ENCODE measurements around the gene ZNF219.

ZNF219 gene

DNA sequence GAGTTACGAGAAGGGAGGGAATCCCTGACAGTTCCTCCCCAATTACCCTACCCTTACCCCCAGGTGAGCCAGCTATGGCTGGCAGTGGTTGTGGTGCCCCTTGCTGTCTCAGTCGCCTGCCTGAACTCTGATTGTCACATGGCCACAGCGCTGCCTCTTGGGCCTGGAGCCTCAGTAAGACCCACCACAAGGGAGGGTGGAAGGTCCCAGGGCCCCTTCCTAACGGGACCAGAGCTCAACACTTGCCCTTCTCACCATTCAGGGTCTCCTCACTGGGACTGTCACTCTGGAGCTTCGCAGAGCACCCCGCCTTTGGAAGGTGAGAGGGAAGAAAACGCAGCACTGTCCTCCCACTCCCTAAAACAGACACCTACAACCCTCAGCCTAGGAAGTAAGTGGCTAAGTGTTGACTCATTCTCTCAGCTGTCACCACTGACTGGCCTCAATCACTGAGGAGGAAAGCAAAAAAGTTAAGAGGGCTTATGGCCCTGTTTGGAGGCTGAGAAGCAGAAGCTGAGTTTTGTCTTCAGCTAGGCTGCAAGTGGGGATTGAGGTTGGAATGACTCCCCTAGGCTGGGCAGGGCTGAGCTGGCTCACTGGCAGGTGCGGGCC lies 3.5 kb upstream of the ZNF219 start:
- DNase-seq: no peak

DNA sequence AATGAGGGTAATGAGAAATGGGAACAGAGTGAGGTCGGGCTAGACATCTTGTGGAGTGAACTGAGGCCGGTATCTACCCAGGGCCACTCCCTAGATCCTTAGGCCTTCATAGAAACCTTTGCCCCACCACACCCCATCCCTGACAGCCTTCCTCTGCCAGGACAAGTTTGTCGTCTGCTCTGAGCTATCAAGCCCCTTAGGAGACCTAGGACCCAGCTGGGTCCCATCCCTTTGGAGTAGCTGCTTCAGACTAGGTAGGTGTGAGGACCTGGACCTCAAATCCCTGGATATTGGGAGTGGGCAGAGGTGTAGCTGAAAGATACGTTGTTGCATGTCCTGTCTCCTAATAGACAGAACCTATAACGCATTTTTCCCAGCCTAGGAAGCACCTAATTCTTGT lies 2.5 kb upstream of the ZNF219 start, which contains the start of gene TMEM253:
TSS of gene TMEM253 (plus strand) at position 136 of the 400 bp plus-strand sequence. CDS start 278 bp downstream, outside the sequence.
- DNase-seq: no peak

DNA sequence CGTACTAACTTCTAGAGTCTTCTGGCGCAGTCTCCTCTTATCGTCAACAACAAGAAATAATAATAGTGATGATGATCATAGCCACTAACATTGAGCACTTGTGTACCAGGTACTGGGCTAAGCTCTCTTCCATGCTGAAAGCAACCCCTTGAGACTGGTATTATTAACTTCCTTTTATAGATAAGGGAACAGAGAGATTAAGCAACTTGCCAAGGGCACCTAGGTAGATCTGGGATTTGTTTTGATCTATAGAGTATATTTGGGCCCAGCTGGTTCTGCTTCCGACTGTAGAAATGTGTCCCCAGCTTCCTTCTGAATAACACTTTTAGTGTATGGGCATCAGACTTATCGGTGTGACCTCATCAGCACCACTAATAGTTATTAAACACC lies 1.1 kb upstream of the ZNF219 start:
- no peak for DNase-seq

DNA sequence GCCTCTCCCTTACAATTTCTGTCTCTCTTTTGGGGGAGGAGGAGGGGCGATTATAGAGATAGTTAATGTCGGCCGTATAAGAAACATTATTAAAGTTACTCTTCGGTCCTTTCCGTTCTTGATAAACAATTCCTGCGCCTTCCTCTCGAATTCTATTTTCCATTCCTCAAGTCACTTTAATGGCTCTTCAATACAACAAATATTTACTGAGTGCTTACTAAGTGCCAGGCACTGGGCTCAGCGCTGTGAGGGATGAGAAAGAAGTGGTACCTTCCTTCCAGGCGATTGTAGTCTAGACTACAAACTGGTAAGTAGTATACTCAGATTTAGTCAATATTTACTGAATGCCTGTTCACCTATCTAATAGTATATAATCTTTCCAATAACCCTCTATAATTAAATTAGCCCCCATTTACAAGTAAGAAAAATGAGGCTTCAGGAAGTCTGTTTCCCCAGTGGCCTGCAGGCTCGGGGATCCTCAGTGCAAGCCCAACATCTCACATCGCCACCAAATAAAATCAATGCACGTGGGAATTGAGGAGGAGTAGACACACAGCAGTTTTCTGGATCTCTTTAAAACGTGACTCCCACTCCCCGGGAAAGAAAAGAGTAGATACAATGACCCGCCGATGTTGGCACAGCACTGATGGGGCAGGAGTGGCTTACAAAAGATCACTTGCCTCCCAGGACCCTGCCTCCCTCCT lies 589 bp upstream of the ZNF219 start:
- no peak for DNase-seq

DNA sequence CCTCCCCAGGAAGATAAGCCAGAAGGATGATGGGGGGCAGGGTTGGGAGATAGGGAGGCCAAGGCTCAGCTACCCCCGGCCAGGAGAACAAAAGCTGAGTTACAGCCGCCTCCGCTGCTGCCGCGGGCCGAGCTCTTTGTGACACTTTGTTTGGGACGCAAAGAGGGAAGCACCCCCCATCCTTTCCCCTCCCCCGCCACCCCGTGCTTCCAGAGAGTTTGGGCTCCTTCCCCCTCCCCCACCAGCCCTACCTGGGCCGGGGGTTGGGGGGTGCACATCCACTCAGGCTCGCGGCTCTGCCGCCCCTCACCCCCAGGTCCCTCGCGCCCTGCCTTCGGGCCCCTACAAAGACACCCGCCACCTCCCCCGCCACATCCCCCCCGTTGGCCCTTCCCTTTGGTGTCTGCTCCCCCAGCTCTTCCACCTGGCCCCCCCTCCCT lies 799 bp downstream of the ZNF219 start:
- DNase-seq: peak in 1 of 2 donors; percentile 27

DNA sequence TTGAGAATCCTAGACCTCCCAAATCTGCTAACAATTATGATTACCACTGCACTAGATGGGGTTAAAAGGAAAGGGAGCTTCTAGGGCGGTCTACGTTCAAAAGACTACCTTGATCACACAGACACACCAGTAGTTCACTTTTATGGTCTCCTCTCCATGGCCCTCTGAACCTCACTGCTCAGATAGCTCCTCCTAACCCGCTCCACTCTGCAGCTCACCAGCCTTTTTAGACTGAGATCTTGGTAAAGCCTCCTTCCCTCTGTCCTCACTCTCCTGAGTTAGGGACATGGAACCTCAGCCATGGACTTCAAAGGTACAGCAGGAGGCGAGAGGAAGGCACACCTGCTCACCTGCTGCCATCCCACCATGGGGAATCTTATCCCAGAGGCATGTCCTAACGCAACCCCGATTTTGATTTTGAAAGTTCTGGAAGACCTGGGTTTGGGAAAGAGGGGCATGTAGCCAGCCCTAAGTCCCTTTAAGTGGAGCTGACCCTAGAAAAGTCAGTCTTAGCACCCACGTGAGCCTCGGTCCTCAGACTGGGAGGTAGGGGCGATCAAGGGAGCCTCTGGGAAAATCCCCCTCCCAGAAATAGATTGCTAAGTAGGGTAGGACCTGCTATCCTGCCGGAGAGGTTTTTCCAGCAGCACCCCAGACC lies 1.3 kb downstream of the ZNF219 start:
- no peak for DNase-seq

DNA sequence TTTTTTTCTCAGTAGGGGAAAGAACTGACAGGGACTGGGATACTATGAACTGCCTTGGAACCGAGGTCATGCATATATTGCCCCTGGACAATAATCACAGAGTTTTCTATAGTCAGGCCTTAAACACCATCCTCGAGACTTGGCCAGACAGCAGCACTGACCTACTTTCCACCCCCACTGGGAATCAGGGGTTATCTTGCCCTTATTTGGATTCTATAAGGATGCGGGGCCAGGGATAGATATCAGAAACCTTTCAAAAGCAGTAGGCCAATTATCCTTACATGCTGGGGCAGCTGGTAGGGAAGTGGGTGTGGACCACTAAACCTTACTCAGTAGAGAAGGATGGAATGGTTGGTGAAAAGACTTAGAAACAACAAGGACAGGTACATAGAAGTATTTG lies 2.0 kb downstream of the ZNF219 start:
- DNase-seq: no peak

DNA sequence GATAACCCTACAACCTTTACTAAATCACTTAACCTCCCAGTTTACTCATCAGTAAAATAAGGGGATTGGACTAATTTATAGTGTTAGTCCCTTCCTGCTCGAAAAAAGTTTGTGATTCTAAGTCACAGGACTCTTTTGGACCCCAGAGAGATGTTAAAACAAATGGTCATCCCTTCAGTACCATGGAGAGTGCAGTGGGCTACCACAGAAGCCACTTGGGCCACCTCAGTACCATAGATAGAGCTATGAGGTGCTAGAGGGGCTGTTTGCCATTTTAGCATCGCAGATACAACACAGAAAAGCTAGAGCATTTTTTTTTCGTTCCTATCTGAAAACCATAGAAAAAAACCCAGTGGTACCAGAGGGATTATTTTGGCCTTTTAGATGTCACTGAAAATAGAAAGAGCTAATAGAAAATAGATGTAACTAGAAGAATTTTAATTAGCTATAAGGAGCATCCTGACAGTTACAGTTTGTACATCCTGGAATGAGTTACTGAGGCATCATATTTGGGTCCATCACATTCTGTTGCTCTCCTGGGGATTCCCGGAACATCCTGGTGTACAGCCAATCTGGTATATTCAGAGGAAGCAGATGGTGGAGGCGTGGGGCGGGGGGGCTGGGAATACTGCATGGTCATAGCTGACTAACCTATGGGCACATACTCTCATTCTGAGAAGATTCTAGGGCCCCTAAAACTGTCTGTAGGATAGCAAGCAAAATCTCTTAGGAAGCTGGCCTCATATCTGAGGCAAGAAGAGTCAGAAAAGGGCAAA lies 2.8 kb downstream of the ZNF219 start:
- DNase-seq: no peak

DNA sequence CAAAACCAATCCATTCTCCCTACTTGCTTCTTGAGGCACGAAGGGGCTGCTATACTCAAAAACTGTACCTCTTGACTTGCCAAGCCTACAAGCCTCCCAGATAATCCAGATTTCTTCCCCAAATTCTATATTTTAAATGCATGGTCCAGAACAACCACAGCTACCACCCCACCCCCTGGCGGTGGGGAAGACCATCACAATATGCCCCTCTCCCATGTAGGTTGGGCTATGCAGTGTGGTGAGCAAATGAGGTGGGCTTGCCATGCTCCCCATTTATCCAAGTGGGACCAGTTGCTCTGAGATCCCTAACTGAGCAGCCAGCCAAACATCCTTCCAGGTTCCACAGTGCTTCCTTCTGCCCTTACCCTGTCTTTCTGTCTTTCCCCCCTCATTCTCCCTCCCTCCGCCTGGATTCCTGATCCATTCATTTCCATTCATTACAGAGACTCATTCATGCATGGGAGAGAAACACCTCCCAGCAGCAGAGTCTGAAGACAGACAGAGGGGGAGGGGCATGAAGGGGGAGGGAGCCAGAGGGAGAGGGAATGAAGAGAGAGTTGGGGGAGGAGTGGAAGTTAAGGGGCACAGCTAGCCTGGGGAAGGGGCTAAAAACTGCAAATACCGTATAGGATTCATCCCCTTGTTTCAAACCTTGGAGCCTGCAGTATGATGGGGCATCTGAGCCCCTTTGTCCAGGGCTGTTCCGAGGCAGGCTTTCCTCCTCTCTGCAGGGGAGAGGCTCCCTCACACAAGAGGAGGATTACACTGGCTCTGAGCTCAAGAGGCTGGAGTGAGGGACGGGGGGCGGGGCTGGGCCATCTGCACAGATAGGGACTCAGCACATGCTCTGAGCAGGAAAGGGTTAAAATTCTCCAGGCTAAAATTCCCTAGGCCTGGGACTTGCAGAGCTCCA lies 4.4 kb downstream of the ZNF219 start:
- DNase-seq: no peak

DNA sequence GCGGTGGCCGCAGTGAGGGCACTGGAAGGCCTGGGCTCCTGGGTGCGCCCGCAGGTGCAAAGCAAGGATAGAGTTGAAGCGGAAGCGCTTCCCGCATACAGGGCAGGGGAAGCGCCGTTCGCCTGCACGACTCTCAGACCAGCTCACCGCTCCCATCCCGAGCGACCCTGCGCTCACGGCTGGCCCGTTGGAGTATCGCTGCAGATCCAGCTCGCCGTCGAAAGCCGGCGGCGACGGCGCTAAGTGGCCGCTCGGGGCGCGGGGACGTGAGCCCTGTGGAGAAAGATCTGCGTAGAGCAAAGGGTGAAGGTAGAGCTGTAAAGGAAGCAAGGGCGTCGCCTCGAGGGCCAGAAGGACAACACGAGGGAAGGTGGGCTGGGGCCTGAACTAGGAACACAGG lies 5.4 kb downstream of the ZNF219 start:
- no peak for DNase-seq

DNA sequence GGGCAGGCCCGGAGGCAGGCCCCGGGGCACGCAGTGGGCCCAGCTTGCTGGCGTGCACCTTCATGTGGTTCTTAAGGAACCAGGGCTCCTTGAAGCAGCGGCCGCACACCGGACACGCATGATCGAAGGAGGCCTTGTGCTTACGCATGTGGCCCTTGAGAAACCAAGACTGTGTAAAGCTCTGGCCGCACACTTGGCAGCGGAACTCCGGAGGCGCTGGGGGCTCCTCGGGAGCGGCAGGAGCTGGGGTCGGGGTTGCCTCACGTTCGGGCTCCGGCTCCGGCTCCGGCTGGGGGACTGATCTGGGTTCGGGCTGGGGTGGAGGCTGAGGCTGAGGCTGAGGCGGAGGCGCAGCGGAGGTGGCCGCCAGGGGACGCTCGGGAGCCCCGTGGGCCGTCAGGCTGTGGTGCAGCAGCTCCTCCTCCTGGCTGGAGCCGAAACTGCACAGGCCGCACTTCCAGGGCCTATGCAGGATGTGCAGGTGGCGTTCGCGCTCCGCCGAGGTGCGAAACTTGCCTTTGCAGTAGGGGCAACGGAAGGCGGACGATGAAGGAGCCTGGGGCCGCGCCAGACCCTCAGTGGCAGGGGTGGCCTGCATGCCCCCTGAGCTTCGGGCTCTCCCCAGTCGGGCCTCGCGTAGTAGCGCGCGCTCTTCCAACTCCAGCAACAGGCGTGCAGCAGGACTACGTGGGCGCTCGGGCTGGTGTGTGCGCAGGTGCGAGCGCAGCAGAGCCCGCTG lies 6.0 kb downstream of the ZNF219 start:
- DNase-seq: peak; percentile 88 to 91

DNA sequence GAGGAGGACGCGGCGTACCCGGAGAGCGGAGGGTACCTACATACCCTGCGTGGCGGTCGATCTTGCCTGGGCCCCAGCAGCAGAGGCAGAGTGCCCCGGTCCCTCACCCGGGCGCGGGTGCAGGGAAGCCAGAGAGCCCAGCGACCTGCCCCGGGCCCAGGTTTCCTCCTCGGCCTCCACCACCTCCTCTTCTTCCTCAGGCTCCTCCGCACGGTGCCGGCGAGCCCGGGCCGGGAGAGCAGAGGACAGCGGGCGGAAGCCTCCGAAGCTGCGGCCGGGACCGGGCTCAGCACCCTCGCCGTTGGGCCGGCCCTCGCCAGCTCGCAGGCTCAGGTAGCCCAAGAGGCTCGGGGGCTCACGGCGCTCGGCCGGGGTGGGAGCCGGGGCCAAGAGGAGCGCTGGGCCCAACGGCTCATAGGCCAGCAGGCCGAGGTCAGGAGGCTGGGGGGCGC lies 6.6 kb downstream of the ZNF219 start:
- DNase-seq: no peak

DNA sequence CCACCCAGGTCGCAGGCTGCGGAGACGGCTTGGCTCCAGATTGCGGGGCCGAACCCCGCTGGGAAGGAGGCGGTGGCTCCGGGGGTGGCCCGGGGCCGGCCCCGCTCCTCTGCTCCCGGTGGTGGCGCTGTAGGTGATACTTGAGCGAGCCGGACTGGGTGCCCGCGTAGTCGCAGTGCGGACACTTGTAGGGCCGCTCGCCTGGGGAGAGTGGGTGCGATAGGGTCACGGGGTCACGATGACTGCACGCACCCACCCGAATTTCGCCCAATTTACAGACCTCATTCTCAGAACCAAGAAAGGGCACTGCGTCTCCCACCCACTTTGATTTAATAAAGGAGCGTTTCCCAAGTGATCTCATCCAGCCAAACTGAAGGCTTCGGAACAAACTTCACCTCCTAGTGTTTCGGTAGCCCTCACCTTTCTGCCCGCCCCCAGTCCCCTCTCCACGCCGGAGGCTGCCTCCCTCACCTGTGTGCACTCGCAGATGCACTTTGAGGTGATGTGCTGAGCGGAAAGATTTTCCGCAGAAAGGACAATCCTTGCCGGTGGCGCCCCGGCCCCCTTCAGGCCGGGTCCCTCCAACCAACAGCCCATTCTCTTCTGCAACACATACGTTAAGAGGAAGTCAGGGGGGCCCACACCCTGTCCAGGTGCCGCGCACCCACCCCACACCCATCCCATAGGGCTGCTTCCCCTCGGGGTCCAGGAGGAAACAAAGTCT lies 7.4 kb downstream of the ZNF219 start:
- no peak for DNase-seq

DNA sequence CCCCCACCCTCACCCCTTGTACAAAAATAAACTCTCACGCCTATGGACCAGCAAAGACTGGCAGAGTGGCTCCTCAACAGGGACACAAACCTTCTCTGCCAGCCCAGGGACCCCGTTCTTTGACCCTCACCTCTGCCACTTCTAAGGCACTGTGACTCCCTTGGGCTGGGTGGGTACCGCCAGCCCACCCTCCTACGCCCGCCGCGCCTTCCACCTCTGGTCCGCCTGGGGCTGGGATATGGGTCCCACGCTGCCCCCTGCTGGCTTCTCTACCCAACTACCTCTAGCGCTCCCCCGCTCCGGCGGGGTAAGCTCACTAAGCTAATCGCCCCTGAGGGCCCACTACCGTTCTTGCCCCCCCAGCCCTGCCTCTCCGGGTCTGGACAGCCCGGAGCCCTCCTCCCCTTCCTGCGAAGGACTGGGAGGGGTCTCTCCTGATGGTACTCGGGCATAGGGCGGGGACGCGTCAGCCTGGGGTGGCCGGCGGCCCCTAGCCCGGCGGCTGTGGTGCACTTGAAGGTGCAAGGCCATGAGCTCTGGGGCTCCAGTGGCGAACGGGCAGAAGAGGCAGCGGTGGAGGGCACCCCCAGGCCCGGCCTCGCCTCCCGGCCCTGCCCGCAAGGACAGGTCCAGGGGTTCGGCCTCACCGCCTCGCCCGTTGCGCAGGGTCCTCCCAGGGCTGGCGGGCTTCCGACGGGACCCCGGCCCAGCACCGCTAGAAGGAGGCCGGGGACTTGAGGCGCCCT lies 8.1 kb downstream of the ZNF219 start:
- DNase-seq: peak in 1 of 2 donors; percentile 42

DNA sequence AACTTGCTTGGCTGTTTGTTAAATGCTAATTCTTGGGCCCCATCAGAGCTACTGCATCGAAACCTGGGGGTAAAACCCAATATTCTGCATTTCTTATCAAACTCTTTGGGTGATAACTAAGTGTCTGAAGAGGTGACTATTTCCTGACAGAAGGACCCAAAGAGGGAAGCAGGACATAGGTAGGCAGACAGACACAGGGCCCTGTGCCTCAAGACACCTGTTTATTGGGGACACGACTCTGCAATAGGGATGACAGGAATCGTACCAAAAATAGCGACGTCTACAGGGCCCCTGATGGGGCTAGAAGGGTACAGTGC lies 8.6 kb downstream of the ZNF219 start:
- no peak for DNase-seq

DNA sequence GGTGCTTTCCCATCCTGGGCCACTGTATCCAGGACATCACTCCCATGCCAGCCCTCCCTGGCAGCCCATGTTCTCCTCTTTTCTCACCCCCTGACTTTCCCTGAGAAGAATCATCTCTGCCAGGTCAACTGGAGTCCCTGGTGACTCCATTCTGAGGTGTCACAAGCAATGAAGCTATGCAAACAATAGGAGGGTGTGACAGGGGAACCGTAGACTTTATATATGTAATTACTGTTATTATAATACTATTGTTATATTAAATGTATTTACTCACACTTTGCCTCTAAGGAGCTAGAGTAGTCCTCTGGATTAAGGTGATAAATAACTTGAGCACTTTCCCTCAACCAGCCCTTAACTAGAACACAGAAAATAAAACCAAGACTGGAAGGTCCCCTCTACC lies 9.2 kb downstream of the ZNF219 start:
- no peak for DNase-seq

DNA sequence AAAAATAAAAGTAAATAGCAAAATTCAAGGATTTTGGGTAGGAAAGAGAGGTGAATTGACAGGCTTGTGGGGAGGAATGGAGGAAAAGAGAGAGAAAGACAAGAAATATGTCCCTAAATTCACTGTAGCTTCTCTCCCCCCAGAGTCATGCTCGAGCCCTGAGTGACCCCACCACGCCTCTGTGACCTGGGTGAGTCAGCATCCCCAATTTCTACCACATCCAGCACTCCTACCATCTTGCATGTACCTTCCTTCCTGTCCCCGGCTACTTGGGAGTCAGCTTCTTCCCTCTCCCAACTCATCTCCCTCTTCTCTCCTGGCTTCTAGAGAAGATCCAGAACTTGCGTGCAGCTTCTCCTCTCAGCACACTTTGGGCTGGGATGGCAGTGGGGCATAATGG lies 9.8 kb downstream of the ZNF219 start:
- DNase-seq: no peak

DNA sequence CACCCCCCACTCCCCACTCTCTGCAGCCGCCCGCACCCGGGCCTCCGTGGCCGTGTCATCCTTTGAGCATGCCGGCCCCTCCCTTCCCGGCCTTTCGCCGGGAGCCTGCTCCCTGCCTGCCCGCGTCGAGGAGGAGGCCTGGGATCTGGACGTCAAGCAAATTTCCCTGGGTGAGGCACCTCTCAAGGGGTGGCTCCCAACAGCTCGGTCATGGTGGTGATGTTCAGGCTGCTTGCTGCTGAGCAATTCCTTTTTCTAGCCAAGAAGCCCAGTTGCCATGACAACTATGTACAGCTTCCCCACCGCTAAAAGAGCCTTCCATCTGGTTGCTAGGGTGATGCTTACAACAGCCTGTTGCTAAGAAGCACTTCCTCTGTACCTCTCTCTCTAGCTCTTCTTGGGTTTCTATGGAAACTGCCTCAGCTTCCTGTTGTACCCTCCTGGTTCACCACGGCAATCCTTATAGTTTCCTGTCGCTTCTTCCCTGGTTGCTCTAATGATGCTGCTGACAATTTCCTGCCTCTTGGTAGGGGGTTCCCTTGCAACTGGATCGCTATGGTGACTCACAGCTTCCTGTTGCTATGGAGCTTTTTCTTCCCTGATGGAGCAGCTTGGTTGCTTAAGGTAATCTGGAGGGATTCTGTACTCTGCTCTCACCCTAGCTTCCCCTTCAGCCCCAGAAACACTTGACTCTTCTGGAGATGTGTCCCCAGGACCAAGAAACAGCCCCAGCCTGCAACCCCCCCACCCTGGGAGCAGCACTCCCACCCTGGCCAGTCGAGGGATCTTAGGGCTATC lies 11.0 kb downstream of the ZNF219 start:
- DNase-seq: peak; percentile 95 to 97

DNA sequence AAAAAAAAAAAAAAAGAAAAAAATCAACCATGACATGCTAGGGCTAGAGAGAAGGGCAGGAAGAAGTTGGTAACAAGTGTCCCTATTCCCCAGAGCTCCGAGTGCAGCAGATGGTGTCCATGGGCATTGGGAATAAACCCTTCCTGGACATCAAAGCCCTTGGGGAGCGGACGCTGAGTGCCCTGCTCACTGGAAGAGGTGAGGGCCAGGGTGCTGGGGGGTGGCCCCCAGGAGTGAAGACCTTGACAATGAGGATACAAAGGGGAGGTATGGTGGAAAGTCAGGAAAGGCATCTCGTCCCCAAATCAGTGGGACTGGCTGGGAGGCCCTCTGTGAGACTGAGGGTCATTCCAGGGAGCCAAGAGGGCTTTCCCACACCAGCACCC lies 11.6 kb downstream of the ZNF219 start:
- DNase-seq: no peak

Measured in CD4-positive, alpha-beta T cell treated with Interleukin-4 for 1 hour (primary cell).